ENCODE results near the gene PMIS2. TPM values are rescaled to one million over a fixed set of nuclear protein-coding genes. Genes with fewer than 3 reads are reported as not detected.

Gene PMIS2
- total RNA-seq, 4 donors from 2014 or later: not detected

GRCh38 chr19:35609851-35610353 is 23.9 kb downstream of the PMIS2 start:
- no peak overlapping the region for H3K27ac ChIP-seq
- peaks cover 0 to 6% of the 10 kb centered on the region in 2 donors for H3K36me3 ChIP-seq
- peaks cover 0 to 13% (median 0%) of the 10 kb centered on the region in 3 donors for H3K9me3 ChIP-seq
- no peak overlapping the region for H3K4me3 ChIP-seq
- H3K27me3 ChIP-seq: no peaks in the 10 kb centered on the region
- 62 to 78% methylated on average over 2 to 5 of the region's 6 CpGs for WGBS, 2 donors (ENCODE audit: low coverage in 1 of 2)
- H3K4me1 ChIP-seq: peaks cover 0 to 18% (median 9%) of the 10 kb centered on the region in 3 donors
- TF ChIP-seq CTCF (IDR thresholded peaks at IDR 0.05): no peak
- no peak for TF ChIP-seq POLR2AphosphoS5 (IDR thresholded peaks at IDR 0.05)
- TF ChIP-seq EP300 (IDR thresholded peaks at IDR 0.05): no peak
- TF ChIP-seq POLR2A (IDR thresholded peaks at IDR 0.05): no peak
- no peak for ATAC-seq

- TF ChIP-seq EP300 (IDR thresholded peaks at IDR 0.05): no peak
- TF ChIP-seq POLR2AphosphoS5 (IDR thresholded peaks at IDR 0.05): no peak
- TF ChIP-seq CTCF (IDR thresholded peaks at IDR 0.05): no peak
- TF ChIP-seq POLR2A (IDR thresholded peaks at IDR 0.05): no peak
- Histone ChIP-seq H3K4me3 (peak overlapping the region; percentile 58 to 79), H3K4me1 (peaks cover 0 to 18% (median 9%) of the 10 kb centered on the region in 3 donors), H3K36me3 (peaks cover 0 to 29% of the 10 kb centered on the region in 2 donors), H3K27ac (peak overlapping the region in 3 of 4 donors; percentile 58 to 79 (median 78)), H3K9me3 (peaks cover 0 to 10% (median 0%) of the 10 kb centered on the region in 3 donors), H3K27me3 (no peaks in the 10 kb centered on the region)
- no peak for ATAC-seq
- WGBS, 2 donors (ENCODE audit: low coverage in 1 of 2): 20 to 27% methylated on average over 4 to 9 of the region's 9 CpGs
Observed at GRCh38 chr19:35612224-35612558, 26.2 kb downstream of the PMIS2 start.

GRCh38 chr19:35612559-35613321 is 26.8 kb downstream of the PMIS2 start, which contains the start of gene HAUS5:
Gene HAUS5, plus strand, starts transcription at chr19:35612735. Its CDS starts 60 bp downstream, at chr19:35612795.
- H3K4me1 ChIP-seq: peaks cover 0 to 18% (median 9%) of the 10 kb centered on the region in 3 donors
- ATAC-seq: peak; percentile 99
- H3K4me3 ChIP-seq: peak within 1 kb of the TSS; percentile 58 to 79
- peak within 1 kb of the TSS in 3 of 4 donors; percentile 58 to 79 (median 78) for H3K27ac ChIP-seq
- TF ChIP-seq POLR2A (IDR thresholded peaks at IDR 0.05): peak in 1 of 2 donors; percentile 19
- peak in 1 of 4 experiments; percentile 30 for TF ChIP-seq CTCF (IDR thresholded peaks at IDR 0.05)
- no peak for TF ChIP-seq EP300 (IDR thresholded peaks at IDR 0.05)
- TF ChIP-seq POLR2AphosphoS5 (IDR thresholded peaks at IDR 0.05): peak; percentile 46
- H3K36me3 ChIP-seq: peaks cover 0 to 35% of the 10 kb centered on the region in 2 donors
- H3K27me3 ChIP-seq: no peaks in the 10 kb centered on the region
- WGBS, 2 donors (ENCODE audit: low coverage in 1 of 2): 0% methylated on average over 8 to 10 of the region's 47 CpGs
- peaks cover 0 to 5% (median 0%) of the 10 kb centered on the region in 3 donors for H3K9me3 ChIP-seq

- no peak overlapping the region for H3K4me3 ChIP-seq
- H3K4me1 ChIP-seq: peaks cover 0 to 18% (median 9%) of the 10 kb centered on the region in 3 donors
- no peak for TF ChIP-seq POLR2A (IDR thresholded peaks at IDR 0.05)
- no peak for TF ChIP-seq CTCF (IDR thresholded peaks at IDR 0.05)
- no peak for TF ChIP-seq EP300 (IDR thresholded peaks at IDR 0.05)
- no peak for TF ChIP-seq POLR2AphosphoS5 (IDR thresholded peaks at IDR 0.05)
- WGBS, 2 donors (ENCODE audit: low coverage in 1 of 2): 75% methylated on average over 1 of the region's 1 CpG; no CpG with 5 or more reads in 1 of the 2 donors
- no peak for ATAC-seq
- H3K9me3 ChIP-seq: no peaks in the 10 kb centered on the region
- peaks cover 0 to 42% of the 10 kb centered on the region in 2 donors for H3K36me3 ChIP-seq
- H3K27me3 ChIP-seq: no peaks in the 10 kb centered on the region
- H3K27ac ChIP-seq: no peak overlapping the region
Observed at GRCh38 chr19:35613574-35613973, 27.6 kb downstream of the PMIS2 start.
